Spleen (tissue), 11 donors: ENCODE measurements around the gene FGF22. TPM values are rescaled to one million over a fixed set of nuclear protein-coding genes. Genes with fewer than 3 reads are reported as not detected.
A peak's percentile ranks its signal among the peaks of the same experiment; 100 is the strongest.

Source experiments
- DNase-seq: peaks from one replicate; pipeline ENCODE4 v3.0.0-alpha.2; 2020
- H3K27ac ChIP-seq, 8 donors: fragments of 200-600 bp; sonication (generic) in 7 of 8; 1 replicate in 4 of 8; 2 replicates in 4 of 8; pipeline versions ENCODE4 v1.5.0 to v1.8.0; 2016 to 2021; ENCODE audit warnings: inconsistent platforms in 4 of 8, mild to moderate bottlenecking in 4 of 8, moderate library complexity in 1 of 8
- H3K27me3 ChIP-seq, 7 donors: fragments of 200-600 bp; sonication (generic) in 6 of 7; replicated peaks in 1 of 7; 1 replicate in 4 of 7; 2 replicates in 3 of 7; pipeline versions ENCODE4 v1.5.0 to v1.8.0; 2016 to 2021; ENCODE audit warnings: inconsistent platforms in 3 of 7, mild to moderate bottlenecking in 1 of 7
- H3K36me3 ChIP-seq, 6 donors: fragments of 200-600 bp; sonication (generic) in 5 of 6; 1 replicate in 4 of 6; 2 replicates in 2 of 6; pipeline versions ENCODE4 v1.5.0 to v1.8.0; 2016 to 2021; ENCODE audit warnings: inconsistent platforms in 2 of 6
- H3K4me1 ChIP-seq, 6 donors: fragments of 200-600 bp; sonication (generic) in 5 of 6; 1 replicate in 3 of 6; 2 replicates in 3 of 6; pipeline versions ENCODE4 v1.5.0 to v1.8.0; 2016 to 2021; ENCODE audit warnings: inconsistent platforms in 3 of 6
- H3K4me3 ChIP-seq, 8 donors: fragments of 200-600 bp; sonication (generic) in 7 of 8; 1 replicate in 4 of 8; 2 replicates in 4 of 8; pipeline versions ENCODE4 v1.5.0 to v1.8.0; 2016 to 2021; ENCODE audit warnings: inconsistent platforms in 4 of 8, mild to moderate bottlenecking in 4 of 8, moderate library complexity in 2 of 8
- H3K9me3 ChIP-seq, 8 donors: fragments of 200-600 bp; sonication (generic) in 7 of 8; 1 replicate in 4 of 8; 2 replicates in 4 of 8; pipeline versions ENCODE4 v1.5.0 to v1.8.0; 2016 to 2021; ENCODE audit warnings: inconsistent platforms in 4 of 8
- POLR2A ChIP-seq, 3 donors: fragments of 450-650 bp; IDR thresholded peaks; one replicate each; pipeline ENCODE4 v1.5.1; 2017; ENCODE audit warnings: antibody characterized with exemption in 3 of 3, mild to moderate bottlenecking in 1 of 3
- POLR2AphosphoS5 ChIP-seq, 3 donors: sonication (generic); formaldehyde crosslinking; IDR thresholded peaks; one replicate each; pipeline ENCODE4 v1.5.1; 2017; ENCODE audit warnings: antibody characterized with exemption in 3 of 3
- WGBS, 5 donors: extraction: QIAGEN DNeasy Blood & Tissue Kit in 3 of 5; methylation state at CpG; one replicate each; pipeline versions ENCODE4 v1.1.5 to v1.1.7; 2013 to 2018; 5-methylcytosine and 5-hydroxymethylcytosine counted together
- intact Hi-C: fragments of 100-400 bp; cut with DNase I; formaldehyde crosslinking; loops from one replicate; pipeline ENCODE4 v1.15.0; 2023; ENCODE audit warnings: low total_unique reads
- polyA plus RNA-seq, 3 donors: library from polyadenylated mRNA; stranded (reverse); fragments of 200-250 nt; gene quantifications; one replicate each; pipeline ENCODE4 v1.2.1, GENCODE V29; 2013
- total RNA-seq, 7 donors: library from RNA; depleted of rRNA in 3 of 7; stranded (reverse); fragments of >200 nt in 3 of 7; fragmentation: NEBNext Ultra II Directional in 4 of 7; extraction: Animal tissue kit (Norgen Biotek cat#: 25700) in 4 of 7; gene quantifications; one replicate each; pipeline versions ENCODE4 v1.1.0 to v1.2.1, GENCODE V29; 2016 to 2021
- TF ChIP-seq, protein P1 (sequence below), 11 experiments: fragments of 200-600 bp in 7 of 11; fragments of 450-650 bp in 4 of 11; sonication (generic) in 4 of 11; IDR thresholded peaks in 8 of 11; conservative IDR thresholded peaks in 3 of 11; 1 replicate in 7 of 11; 2 replicates in 4 of 11; pipeline versions ENCODE4 v1.4.0 to v1.8.0; 2016 to 2021; ENCODE audit warnings: antibody characterized with exemption in 11 of 11, inconsistent platforms in 4 of 11, mild to moderate bottlenecking in 1 of 11
- donor health status: healthy with polysubstance abuse.
- donor health status: DM: no; HTN: no; CAD: no; lungs with moderate emphysema.
- donor health status: DM: no; HTN: no; CAD: no.
- donor health status: Bipolar disorder and iron deficiency.
- donor health status: healthy.
- donor health status: DM: no; HTN: no; CAD: no.
- donor health status: DM: yes; HTN: yes; CAD: no.

The FGF22 gene
- total and polyA plus RNA-seq, 10 donors: 0.10 to 0.61 (median 0.23) TPM; not detected in 6

- no peaks in the 10 kb centered on the region for H3K9me3 ChIP-seq
- no peaks in the 10 kb centered on the region for H3K27me3 ChIP-seq
- H3K36me3 ChIP-seq: peaks cover 0 to 100% (median 69%) of the 10 kb centered on the region in 6 donors
- DNase-seq: peak; percentile 67
- H3K4me1 ChIP-seq: peaks cover 12 to 62% (median 42%) of the 10 kb centered on the region in 6 donors
- intact Hi-C loops: no loop called here
- 87 to 95% (median 94%) methylated on average over 32 to 54 of the region's 54 CpGs for WGBS, 5 donors
- H3K27ac ChIP-seq: no peak overlapping the region
- no peak overlapping the region for H3K4me3 ChIP-seq
- no peak for TF ChIP-seq POLR2A (IDR thresholded peaks at IDR 0.05)
- TF ChIP-seq POLR2AphosphoS5 (IDR thresholded peaks at IDR 0.05): no peak
- TF ChIP-seq, protein P1, sequence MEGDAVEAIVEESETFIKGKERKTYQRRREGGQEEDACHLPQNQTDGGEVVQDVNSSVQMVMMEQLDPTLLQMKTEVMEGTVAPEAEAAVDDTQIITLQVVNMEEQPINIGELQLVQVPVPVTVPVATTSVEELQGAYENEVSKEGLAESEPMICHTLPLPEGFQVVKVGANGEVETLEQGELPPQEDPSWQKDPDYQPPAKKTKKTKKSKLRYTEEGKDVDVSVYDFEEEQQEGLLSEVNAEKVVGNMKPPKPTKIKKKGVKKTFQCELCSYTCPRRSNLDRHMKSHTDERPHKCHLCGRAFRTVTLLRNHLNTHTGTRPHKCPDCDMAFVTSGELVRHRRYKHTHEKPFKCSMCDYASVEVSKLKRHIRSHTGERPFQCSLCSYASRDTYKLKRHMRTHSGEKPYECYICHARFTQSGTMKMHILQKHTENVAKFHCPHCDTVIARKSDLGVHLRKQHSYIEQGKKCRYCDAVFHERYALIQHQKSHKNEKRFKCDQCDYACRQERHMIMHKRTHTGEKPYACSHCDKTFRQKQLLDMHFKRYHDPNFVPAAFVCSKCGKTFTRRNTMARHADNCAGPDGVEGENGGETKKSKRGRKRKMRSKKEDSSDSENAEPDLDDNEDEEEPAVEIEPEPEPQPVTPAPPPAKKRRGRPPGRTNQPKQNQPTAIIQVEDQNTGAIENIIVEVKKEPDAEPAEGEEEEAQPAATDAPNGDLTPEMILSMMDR (IDR thresholded peaks at IDR 0.05 in 8 of 11, conservative IDR thresholded peaks at IDR 0.05 in 3 of 11): no peak
Measured at GRCh38 chr19:652467-653389, 13.0 kb downstream of the FGF22 start.

GRCh38 chr19:653425-653824 is 13.7 kb downstream of the FGF22 start:
- TF ChIP-seq, protein P1 (IDR thresholded peaks at IDR 0.05 in 8 of 11, conservative IDR thresholded peaks at IDR 0.05 in 3 of 11): no peak
- TF ChIP-seq POLR2A (IDR thresholded peaks at IDR 0.05) (no peak), POLR2AphosphoS5 (IDR thresholded peaks at IDR 0.05) (peak in 1 of 3 donors; percentile 16)
- no peak for DNase-seq
- 84 to 91% (median 87%) methylated on average over 6 to 17 of the region's 17 CpGs for WGBS, 5 donors
- no peaks in the 10 kb centered on the region for H3K27me3 ChIP-seq
- H3K36me3 ChIP-seq: peaks cover 0 to 100% (median 67%) of the 10 kb centered on the region in 6 donors
- H3K27ac ChIP-seq: no peak overlapping the region
- peaks cover 19 to 69% (median 49%) of the 10 kb centered on the region in 6 donors for H3K4me1 ChIP-seq
- no peaks in the 10 kb centered on the region for H3K9me3 ChIP-seq
- intact Hi-C loops: no loop called here
- H3K4me3 ChIP-seq: no peak overlapping the region

- peak; percentile 54 for DNase-seq
- 81 to 90% (median 83%) methylated on average over 12 to 17 of the region's 17 CpGs for WGBS, 5 donors
Measured at GRCh38 chr19:655691-656090, 16.0 kb downstream of the FGF22 start.

DNA sequence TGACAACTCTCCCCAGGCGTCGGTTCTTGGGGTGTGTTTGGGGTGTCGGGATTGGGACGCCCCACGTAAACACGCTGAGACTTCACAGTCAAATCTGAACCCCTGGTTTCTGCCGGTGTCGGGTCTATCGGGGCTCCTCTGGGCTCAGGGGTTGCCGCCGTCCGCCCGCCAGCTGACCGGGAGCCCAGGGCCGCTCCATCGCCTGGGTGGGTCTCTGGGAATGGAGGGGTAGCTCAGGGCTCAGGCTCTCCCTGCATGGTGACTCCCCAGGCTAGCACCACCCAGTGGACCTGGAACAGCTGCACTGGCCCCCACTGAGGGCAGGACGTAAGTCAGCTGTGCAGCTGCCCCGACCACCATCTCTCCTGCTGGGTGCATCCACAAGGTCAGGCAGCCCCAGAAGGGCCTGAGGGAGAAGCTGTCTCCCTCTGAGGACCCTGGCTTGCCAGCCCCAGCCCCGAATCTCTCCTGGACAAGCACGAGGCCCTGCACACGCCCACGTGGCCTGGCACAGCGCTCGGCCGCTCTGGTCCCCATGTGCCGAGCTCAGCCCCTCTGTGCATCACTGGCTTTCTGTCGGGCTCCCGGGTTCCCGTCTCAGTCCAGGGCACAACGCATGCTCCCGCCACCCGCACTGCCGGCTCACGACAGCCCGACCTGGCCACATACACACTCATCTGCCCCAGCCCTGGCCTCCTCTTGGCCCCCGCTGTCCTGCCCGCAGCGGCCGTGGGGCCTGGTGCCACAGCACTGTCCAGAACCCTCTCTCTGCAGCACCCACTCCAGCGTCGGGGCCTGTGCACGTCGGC is 17.3 kb downstream of the FGF22 start:
- Histone ChIP-seq H3K36me3 (peaks cover 0 to 75% (median 38%) of the 10 kb centered on the region in 6 donors), H3K27ac (peak overlapping the region in 5 of 8 donors; percentile 7 to 99 (median 98)), H3K27me3 (no peaks in the 10 kb centered on the region), H3K4me1 (peaks cover 46 to 100% (median 80%) of the 10 kb centered on the region in 6 donors), H3K9me3 (no peaks in the 10 kb centered on the region), H3K4me3 (peak overlapping the region in 1 of 8 donors; percentile 1)
- peak; percentile 74 for DNase-seq
- 75 to 89% (median 84%) methylated on average over 33 to 43 of the region's 43 CpGs for WGBS, 5 donors
- TF ChIP-seq POLR2A (IDR thresholded peaks at IDR 0.05): no peak
- peak in 2 of 3 donors; percentile 20 to 55 for TF ChIP-seq POLR2AphosphoS5 (IDR thresholded peaks at IDR 0.05)
- TF ChIP-seq, protein P1 (IDR thresholded peaks at IDR 0.05 in 8 of 11, conservative IDR thresholded peaks at IDR 0.05 in 3 of 11): no peak
- intact Hi-C loops: no loop called here

More at GRCh38 chr19:655691-656090, 16.0 kb downstream of the FGF22 start:
- Histone ChIP-seq H3K4me3 (no peak overlapping the region), H3K27ac (peak overlapping the region in 1 of 8 donors; percentile 99), H3K27me3 (no peaks in the 10 kb centered on the region), H3K36me3 (peaks cover 0 to 88% (median 50%) of the 10 kb centered on the region in 6 donors), H3K4me1 (peaks cover 42 to 92% (median 72%) of the 10 kb centered on the region in 6 donors), H3K9me3 (no peaks in the 10 kb centered on the region)
- no peak for TF ChIP-seq POLR2AphosphoS5 (IDR thresholded peaks at IDR 0.05)
- intact Hi-C loops: no loop called here
